ENCODE measurements around the gene ZNF519.

ZNF519 gene

GRCh38 chr18:14092625-14093306 is 39.5 kb downstream of the ZNF519 start:
- H3K36me3 ChIP-seq (ENCODE audit: control insufficient read depth in 2 of 2, insufficient read depth in 2 of 2, low read length in 2 of 2): no peaks in the 10 kb centered on the region
- no peak overlapping the region for H3K27ac ChIP-seq (ENCODE audit: low read length)
- H3K27me3 ChIP-seq (ENCODE audit: control insufficient read depth in 1 of 2, insufficient read depth in 2 of 2, low read length in 2 of 2): no peaks in the 10 kb centered on the region
- H3K4me3 ChIP-seq (ENCODE audit: low read length in 2 of 2): no peak overlapping the region
- no peak overlapping the region for H3K9ac ChIP-seq (ENCODE audit: low read length in 2 of 2)
- no peaks in the 10 kb centered on the region for H3K4me1 ChIP-seq (ENCODE audit: control insufficient read depth, insufficient read depth, low read length)
- no peaks in the 10 kb centered on the region for H3K9me3 ChIP-seq (ENCODE audit: control insufficient read depth in 2 of 2, low read length in 2 of 2)

GRCh38 chr18:14089781-14090180 is 42.5 kb downstream of the ZNF519 start:
- H3K4me1 ChIP-seq (ENCODE audit: control insufficient read depth, insufficient read depth, low read length): no peaks in the 10 kb centered on the region

GRCh38 chr18:14089191-14089590 is 43.0 kb downstream of the ZNF519 start:
- Histone ChIP-seq H3K36me3 (ENCODE audit: control insufficient read depth in 2 of 2, insufficient read depth in 2 of 2, low read length in 2 of 2) (no peaks in the 10 kb centered on the region), H3K27me3 (ENCODE audit: control insufficient read depth in 1 of 2, insufficient read depth in 2 of 2, low read length in 2 of 2) (no peaks in the 10 kb centered on the region), H3K4me1 (ENCODE audit: control insufficient read depth, insufficient read depth, low read length) (no peaks in the 10 kb centered on the region), H3K27ac (ENCODE audit: low read length) (no peak overlapping the region), H3K9me3 (ENCODE audit: control insufficient read depth in 2 of 2, low read length in 2 of 2) (no peaks in the 10 kb centered on the region), H3K9ac (ENCODE audit: low read length in 2 of 2) (no peak overlapping the region), H3K4me3 (ENCODE audit: low read length in 2 of 2) (no peak overlapping the region)

More at GRCh38 chr18:14089781-14090180, 42.5 kb downstream of the ZNF519 start:
- Histone ChIP-seq H3K9ac (ENCODE audit: low read length in 2 of 2) (no peak overlapping the region), H3K4me3 (ENCODE audit: low read length in 2 of 2) (no peak overlapping the region), H3K9me3 (ENCODE audit: control insufficient read depth in 2 of 2, low read length in 2 of 2) (no peaks in the 10 kb centered on the region), H3K36me3 (ENCODE audit: control insufficient read depth in 2 of 2, insufficient read depth in 2 of 2, low read length in 2 of 2) (no peaks in the 10 kb centered on the region), H3K27me3 (ENCODE audit: control insufficient read depth in 1 of 2, insufficient read depth in 2 of 2, low read length in 2 of 2) (no peaks in the 10 kb centered on the region), H3K27ac (ENCODE audit: low read length) (no peak overlapping the region)

GRCh38 chr18:14086458-14087231 is 45.6 kb downstream of the ZNF519 start:
- Histone ChIP-seq H3K4me1 (ENCODE audit: control insufficient read depth, insufficient read depth, low read length) (no peaks in the 10 kb centered on the region), H3K9me3 (ENCODE audit: control insufficient read depth in 2 of 2, low read length in 2 of 2) (no peaks in the 10 kb centered on the region), H3K27me3 (ENCODE audit: control insufficient read depth in 1 of 2, insufficient read depth in 2 of 2, low read length in 2 of 2) (no peaks in the 10 kb centered on the region), H3K27ac (ENCODE audit: low read length) (no peak overlapping the region), H3K4me3 (ENCODE audit: low read length in 2 of 2) (no peak overlapping the region), H3K9ac (ENCODE audit: low read length in 2 of 2) (no peak overlapping the region), H3K36me3 (ENCODE audit: control insufficient read depth in 2 of 2, insufficient read depth in 2 of 2, low read length in 2 of 2) (no peaks in the 10 kb centered on the region)

GRCh38 chr18:14085770-14086457 is 46.3 kb downstream of the ZNF519 start:
- Histone ChIP-seq H3K9ac (ENCODE audit: low read length in 2 of 2) (no peak overlapping the region), H3K4me3 (ENCODE audit: low read length in 2 of 2) (no peak overlapping the region)

GRCh38 chr18:14075196-14075595 is 57.0 kb downstream of the ZNF519 start:
- Histone ChIP-seq H3K27ac (ENCODE audit: low read length) (no peak overlapping the region), H3K4me1 (ENCODE audit: control insufficient read depth, insufficient read depth, low read length) (no peaks in the 10 kb centered on the region), H3K36me3 (ENCODE audit: control insufficient read depth in 2 of 2, insufficient read depth in 2 of 2, low read length in 2 of 2) (peaks cover 3% of the 10 kb centered on the region in 2 donors), H3K9ac (ENCODE audit: low read length in 2 of 2) (no peak overlapping the region), H3K27me3 (ENCODE audit: control insufficient read depth in 1 of 2, insufficient read depth in 2 of 2, low read length in 2 of 2) (no peaks in the 10 kb centered on the region), H3K4me3 (ENCODE audit: low read length in 2 of 2) (no peak overlapping the region), H3K9me3 (ENCODE audit: control insufficient read depth in 2 of 2, low read length in 2 of 2) (no peaks in the 10 kb centered on the region)

More at GRCh38 chr18:14085770-14086457, 46.3 kb downstream of the ZNF519 start:
- no peak overlapping the region for H3K27ac ChIP-seq (ENCODE audit: low read length)
- H3K36me3 ChIP-seq (ENCODE audit: control insufficient read depth in 2 of 2, insufficient read depth in 2 of 2, low read length in 2 of 2): no peaks in the 10 kb centered on the region
- H3K4me1 ChIP-seq (ENCODE audit: control insufficient read depth, insufficient read depth, low read length): no peaks in the 10 kb centered on the region
- no peaks in the 10 kb centered on the region for H3K9me3 ChIP-seq (ENCODE audit: control insufficient read depth in 2 of 2, low read length in 2 of 2)
- no peaks in the 10 kb centered on the region for H3K27me3 ChIP-seq (ENCODE audit: control insufficient read depth in 1 of 2, insufficient read depth in 2 of 2, low read length in 2 of 2)

- H3K27ac ChIP-seq (ENCODE audit: low read length): no peak overlapping the region
- H3K4me1 ChIP-seq (ENCODE audit: control insufficient read depth, insufficient read depth, low read length): no peaks in the 10 kb centered on the region
- no peak overlapping the region for H3K9ac ChIP-seq (ENCODE audit: low read length in 2 of 2)
- peaks cover 3% of the 10 kb centered on the region in 2 donors for H3K36me3 ChIP-seq (ENCODE audit: control insufficient read depth in 2 of 2, insufficient read depth in 2 of 2, low read length in 2 of 2)
- no peaks in the 10 kb centered on the region for H3K9me3 ChIP-seq (ENCODE audit: control insufficient read depth in 2 of 2, low read length in 2 of 2)
- H3K4me3 ChIP-seq (ENCODE audit: low read length in 2 of 2): no peak overlapping the region
- H3K27me3 ChIP-seq (ENCODE audit: control insufficient read depth in 1 of 2, insufficient read depth in 2 of 2, low read length in 2 of 2): no peaks in the 10 kb centered on the region
These were observed 58.0 kb downstream of the ZNF519 start for GRCh38 chr18:14074187-14074586.

- Histone ChIP-seq H3K27me3 (ENCODE audit: control insufficient read depth in 1 of 2, insufficient read depth in 2 of 2, low read length in 2 of 2) (no peaks in the 10 kb centered on the region), H3K4me3 (ENCODE audit: low read length in 2 of 2) (no peak overlapping the region), H3K4me1 (ENCODE audit: control insufficient read depth, insufficient read depth, low read length) (no peaks in the 10 kb centered on the region), H3K27ac (ENCODE audit: low read length) (no peak overlapping the region), H3K9ac (ENCODE audit: low read length in 2 of 2) (no peak overlapping the region), H3K36me3 (ENCODE audit: control insufficient read depth in 2 of 2, insufficient read depth in 2 of 2, low read length in 2 of 2) (no peaks in the 10 kb centered on the region), H3K9me3 (ENCODE audit: control insufficient read depth in 2 of 2, low read length in 2 of 2) (peaks cover 0 to 20% of the 10 kb centered on the region in 2 donors)
These were observed 78.6 kb downstream of the ZNF519 start for GRCh38 chr18:14053661-14054060.
